GM06990 (cell line): ENCODE results near the gene TOMM40L.
"Not testable (repeated sequence)": the region's sequence is repeated elsewhere in the genome, so short reads cannot be mapped to it uniquely, and the experiment has no call there.

Experiments
- DNase-seq: peaks from one replicate; pipeline ENCODE4 v3.0.0-alpha.2; 2011; ENCODE audit not compliant: insufficient read length; ENCODE audit errors: extremely low read depth
- H3K27me3 ChIP-seq: replicated peaks from 2 replicates; pipeline ENCODE4 v1.6.0; 2011; ENCODE audit warnings: low read length; ENCODE audit not compliant: control insufficient read depth, insufficient read depth
- H3K36me3 ChIP-seq: 2 replicates; pipeline ENCODE4 v1.5.1; 2011; ENCODE audit warnings: low read length; ENCODE audit not compliant: control insufficient read depth, insufficient read depth
- H3K4me3 ChIP-seq: replicated peaks from 2 replicates; pipeline ENCODE4 v1.5.1; 2011; ENCODE audit warnings: low read depth, mild to moderate bottlenecking, control low read depth, low read length
- TF ChIP-seq, protein P1 (sequence below): IDR thresholded peaks from 2 replicates; pipeline ENCODE4 v1.5.1; 2011; ENCODE audit warnings: low read length, control low read depth, mild to moderate bottlenecking, inconsistent platforms; ENCODE audit not compliant: insufficient read depth, poor library complexity, severe bottlenecking

The TOMM40L gene

DNA sequence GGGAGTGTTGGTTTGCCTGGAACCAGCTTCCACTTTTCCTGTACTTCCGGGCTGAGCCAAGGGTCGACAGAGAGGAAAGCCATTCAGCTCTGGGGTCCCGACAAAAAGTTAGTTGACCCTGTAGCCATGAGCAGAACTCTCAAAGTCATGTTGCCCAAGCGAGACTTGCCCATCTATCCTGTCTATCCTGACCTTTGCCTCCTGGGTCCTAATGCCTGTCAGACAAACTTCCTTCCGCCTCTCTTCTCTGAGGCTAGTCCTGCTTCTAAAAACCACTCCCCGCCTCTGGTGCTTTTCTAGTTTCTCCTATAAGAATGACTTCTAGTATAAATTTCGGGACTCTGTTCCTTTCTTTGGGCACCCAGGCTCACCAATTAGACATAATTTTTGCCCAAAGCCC, 25.0 kb downstream of the TOMM40L start:
- Histone ChIP-seq H3K27me3 (no peaks in the 10 kb centered on the region), H3K4me3 (no peak overlapping the region), H3K36me3 (no peaks in the 10 kb centered on the region)
- no peak for DNase-seq
- TF ChIP-seq, protein P1, sequence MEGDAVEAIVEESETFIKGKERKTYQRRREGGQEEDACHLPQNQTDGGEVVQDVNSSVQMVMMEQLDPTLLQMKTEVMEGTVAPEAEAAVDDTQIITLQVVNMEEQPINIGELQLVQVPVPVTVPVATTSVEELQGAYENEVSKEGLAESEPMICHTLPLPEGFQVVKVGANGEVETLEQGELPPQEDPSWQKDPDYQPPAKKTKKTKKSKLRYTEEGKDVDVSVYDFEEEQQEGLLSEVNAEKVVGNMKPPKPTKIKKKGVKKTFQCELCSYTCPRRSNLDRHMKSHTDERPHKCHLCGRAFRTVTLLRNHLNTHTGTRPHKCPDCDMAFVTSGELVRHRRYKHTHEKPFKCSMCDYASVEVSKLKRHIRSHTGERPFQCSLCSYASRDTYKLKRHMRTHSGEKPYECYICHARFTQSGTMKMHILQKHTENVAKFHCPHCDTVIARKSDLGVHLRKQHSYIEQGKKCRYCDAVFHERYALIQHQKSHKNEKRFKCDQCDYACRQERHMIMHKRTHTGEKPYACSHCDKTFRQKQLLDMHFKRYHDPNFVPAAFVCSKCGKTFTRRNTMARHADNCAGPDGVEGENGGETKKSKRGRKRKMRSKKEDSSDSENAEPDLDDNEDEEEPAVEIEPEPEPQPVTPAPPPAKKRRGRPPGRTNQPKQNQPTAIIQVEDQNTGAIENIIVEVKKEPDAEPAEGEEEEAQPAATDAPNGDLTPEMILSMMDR = no peak

DNA sequence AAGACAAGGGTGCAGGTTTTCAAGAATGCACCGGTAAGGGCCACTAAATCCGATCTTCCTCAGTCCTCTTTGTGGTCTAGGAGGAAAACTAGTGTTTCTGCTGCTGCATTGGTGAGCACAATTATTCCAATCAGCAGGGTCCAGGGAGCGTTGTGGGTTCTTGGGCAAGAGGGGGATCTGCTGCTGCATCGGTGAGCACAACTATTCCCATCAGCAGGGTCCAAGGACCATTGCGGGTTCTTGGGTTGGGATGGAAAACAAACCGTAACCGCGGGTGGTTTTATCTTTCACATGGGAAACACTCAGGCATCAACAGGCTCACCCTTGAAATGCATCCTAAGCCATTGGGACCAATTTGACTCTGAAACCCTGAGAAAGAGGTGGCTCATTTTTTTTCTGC, 25.7 kb downstream of the TOMM40L start:
- TF ChIP-seq, protein P1 = no peak
- no peaks in the 10 kb centered on the region for H3K27me3 ChIP-seq
- no peaks in the 10 kb centered on the region for H3K36me3 ChIP-seq
- no peak for DNase-seq
- H3K4me3 ChIP-seq = no peak overlapping the region

DNA sequence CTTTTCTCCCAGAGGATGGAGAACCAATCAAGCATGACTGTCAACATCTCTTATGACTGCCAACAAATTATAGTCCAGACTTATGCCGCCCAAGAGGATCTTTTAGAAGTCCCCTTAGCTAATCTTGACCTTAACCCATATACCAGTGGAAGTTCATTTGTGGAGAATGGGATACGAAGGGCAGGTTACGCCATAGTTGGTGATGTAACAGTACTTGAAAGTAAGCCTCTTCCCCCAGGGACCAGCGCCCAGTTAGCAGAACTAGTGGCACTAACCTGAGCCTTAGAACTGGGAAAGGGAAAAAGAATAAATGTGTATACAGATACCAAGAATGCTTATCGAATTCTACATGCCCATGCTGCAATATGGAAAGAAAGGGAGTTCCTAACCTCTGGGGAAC, 29.4 kb downstream of the TOMM40L start:
- not testable (repeated sequence) for H3K4me3 ChIP-seq, DNase-seq, H3K36me3 ChIP-seq, H3K27me3 ChIP-seq

DNA sequence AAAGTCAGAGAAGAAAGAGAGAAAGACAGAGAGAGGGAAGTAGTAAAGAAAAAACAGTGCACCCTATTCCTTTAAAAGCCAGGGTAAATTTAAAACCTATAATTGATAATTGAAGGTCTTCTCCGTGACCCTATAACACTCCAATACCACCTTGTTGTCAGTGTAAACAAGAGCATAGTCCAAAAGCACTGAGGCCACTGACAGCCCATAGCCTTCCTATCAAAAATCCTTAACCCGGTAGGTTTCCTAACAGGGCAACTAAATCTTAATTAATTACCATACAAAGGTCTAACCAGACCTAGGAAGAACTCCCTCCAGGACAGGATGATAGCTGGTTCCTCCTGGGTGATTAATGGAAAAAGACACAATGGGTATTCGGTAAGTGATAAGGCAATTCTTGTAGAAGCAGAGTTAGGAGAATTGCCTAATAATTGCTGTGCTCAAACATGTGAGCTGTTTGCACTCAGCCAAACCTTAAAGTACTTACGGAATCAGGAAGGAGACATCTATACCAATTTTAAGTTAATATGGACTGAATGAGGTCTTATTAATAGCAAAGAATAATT, 30.2 kb downstream of the TOMM40L start:
- H3K4me3 ChIP-seq, DNase-seq, H3K27me3 ChIP-seq, H3K36me3 ChIP-seq: not testable (repeated sequence)

DNA sequence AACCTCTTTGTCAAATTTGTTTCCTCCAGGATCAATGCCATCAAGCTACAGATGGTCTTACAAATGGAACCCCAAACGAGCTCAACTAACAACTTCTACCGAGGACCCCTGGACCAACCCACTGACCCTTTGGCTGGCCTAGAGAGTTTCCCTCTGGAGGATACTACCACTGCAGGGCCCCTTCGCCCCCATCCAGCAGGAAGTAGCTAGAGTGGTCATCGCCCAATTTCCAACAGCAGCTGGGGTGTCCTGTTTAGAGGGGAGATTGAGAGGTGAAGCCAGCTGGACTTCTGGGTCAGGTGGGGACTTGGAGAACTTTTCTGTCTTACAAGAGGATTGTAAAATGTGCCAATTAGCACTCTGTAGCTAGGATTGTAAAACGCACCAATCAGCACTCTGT, 31.2 kb downstream of the TOMM40L start:
- H3K4me3 ChIP-seq, H3K27me3 ChIP-seq, DNase-seq, H3K36me3 ChIP-seq: not testable (repeated sequence)

DNA sequence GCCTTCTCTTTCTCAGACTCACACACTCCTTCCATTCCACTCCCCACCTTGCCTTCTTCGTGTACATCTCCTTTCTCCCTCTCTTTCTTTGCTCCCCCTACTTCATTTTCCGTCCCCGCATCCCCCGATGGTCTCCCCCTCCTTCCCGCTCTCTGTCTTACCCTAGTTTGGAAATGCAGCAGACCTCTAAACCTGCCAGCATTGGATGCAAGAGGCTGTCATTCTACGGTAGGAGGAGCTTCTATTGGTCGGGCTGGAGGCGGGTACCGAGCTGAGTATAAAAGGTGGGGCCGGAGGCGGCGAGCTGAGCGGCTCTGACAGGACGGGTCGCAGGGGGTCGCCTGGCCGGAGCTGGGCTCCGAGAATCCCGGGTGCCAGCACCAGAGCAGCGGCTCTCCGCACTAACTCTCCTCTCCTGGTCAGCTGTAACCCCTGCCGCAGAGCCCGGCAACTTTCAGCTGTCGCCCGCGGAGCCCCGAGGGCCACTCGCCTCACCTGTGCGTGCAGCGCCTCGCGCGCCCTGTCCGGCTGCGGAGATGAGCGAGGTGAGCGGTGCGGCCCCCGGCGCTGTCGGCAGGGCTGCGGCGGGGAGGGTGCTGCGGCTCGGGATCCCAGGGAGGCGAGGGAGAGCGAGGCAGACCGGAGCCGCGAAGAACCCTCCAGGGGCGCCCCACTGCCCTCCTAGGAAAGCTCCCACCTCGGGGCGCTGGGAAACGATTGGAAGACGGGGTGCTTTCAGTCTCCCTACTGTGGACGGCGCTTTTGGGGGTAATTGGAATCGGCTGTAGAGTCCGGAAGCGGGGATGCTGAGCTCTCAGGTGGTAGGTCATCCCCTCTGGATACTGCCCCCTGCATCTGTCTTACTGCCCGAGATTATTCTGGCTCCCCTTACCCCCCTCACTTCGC, 32.8 kb downstream of the TOMM40L start, which contains the start of gene PCP4L1:
Gene PCP4L1, plus strand, starts transcription at position 307 of the 906 bp plus-strand sequence. Its CDS starts 230 bp downstream, at position 537.
- Histone ChIP-seq H3K4me3 (peak within 1 kb of the TSS; percentile 55), H3K36me3 (no peaks in the 10 kb centered on the region), H3K27me3 (peaks cover 2% of the 10 kb centered on the region)
- DNase-seq = peak; percentile 71
- TF ChIP-seq, protein P1 = no peak

DNA sequence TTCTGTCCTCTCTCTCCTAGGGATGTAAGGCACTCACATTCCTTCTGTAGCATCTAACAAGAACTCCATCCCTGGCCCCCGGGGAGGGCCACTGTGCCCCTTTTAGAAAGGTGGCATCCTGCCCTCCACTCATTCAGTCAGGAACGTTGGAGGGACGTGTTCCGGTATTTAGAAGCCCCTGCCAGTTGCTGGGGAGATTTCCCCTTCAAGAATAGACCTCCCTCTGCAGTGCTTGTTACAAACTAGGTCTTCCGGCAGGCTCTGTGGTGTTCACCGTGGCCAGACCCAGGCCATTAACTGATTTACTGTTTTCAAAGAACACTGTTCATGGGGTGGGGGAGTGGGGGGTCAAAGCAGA, 33.5 kb downstream of the TOMM40L start:
- DNase-seq = no peak
- Histone ChIP-seq H3K36me3 (no peaks in the 10 kb centered on the region), H3K27me3 (peaks cover 2% of the 10 kb centered on the region), H3K4me3 (no peak overlapping the region)
- TF ChIP-seq, protein P1 = no peak
